GM21529 (cell line): ENCODE data around the gene SVIL.
A peak's percentile ranks its signal among the peaks of the same experiment; 100 is the strongest.
"Not testable (repeated sequence)": the region's sequence is repeated elsewhere in the genome, so short reads cannot be mapped to it uniquely, and the experiment has no call there.

ENCODE experiments used
- ATAC-seq: cut with Tn5 transposase; IDR thresholded peaks from one replicate; pipeline ENCODE4 v1.9.1; 2021; ENCODE audit not compliant: unreplicated experiment

SVIL gene

DNA sequence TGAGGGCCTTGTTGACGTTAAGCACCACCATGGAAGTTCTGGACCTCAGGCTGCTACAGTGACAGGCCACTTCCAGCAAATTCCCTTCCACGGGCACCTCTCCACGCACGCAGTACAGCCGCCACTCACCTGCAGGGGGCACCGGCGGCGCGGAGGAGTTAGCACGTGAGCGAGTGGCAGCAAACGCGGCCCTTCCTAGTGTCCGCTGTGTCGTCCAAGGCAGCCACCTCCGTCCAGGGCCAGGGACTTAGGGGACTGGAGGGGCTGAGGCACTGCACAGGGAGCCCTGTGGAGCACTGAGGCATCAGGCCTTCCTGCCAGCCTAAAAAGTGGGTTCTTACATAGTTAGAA is 164.4 kb downstream of the SVIL start:
- ATAC-seq, result no peak

DNA sequence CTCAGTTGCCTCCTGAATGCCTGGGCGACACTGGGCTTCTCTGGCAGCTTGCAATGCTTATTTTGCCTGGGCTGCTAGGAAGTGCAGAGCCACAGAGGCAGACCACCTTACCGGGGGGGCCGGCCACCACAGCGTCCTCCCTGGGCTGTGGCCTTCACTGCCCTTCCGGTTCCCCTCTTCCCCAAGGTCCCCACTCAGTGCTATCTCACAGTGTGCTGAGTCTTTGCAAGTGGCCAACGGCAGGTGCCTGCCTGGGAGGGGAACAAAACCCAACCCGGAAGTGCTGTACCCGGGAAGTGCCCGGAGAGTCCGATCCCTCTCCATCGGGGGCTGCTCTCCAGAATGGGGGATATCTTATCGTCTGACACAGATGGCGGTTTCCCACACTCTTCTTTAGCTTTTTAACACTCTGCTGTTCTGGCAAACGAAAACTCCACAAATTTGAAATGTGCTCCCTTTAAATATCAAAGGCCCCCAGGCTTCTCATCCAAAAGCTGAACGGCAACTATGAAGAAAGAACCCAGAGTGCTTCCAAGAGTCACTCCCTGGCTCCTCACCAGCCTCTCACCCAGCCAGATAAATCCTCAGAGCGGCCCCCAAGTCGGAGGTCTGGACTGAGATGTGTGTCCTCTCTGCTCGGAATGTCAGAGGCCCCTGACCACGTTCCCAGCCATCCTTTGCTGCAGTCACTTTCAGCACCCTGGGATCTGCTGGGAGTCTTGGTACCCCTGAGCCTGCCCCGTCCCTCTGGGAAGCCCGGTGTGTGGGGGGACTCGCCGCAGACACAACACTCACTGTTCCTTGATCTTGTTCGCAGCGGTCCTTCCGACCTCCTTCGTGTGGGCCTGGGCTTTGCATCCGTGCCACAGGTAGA is 165.1 kb downstream of the SVIL start:
- ATAC-seq, result no peak

DNA sequence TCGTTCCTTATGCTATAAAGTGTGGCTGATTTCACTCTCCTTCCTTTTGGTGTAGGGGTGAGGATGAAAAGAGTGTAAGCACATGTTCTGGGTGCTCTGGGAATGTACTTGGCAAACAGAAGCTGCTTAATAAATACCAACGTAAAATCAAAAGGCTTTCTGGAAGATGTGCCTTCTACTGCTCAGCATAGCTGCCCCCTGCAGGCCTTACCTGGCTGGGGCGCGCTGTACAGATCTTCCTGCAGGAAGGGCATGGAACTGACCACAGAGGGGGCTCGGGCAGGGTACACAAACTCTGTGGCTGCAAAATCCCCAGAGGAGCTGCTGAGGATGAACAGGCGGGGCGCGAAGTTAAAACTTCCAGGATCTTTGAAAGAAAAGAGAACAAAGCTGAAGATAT is 169.4 kb downstream of the SVIL start:
- ATAC-seq, result no peak

DNA sequence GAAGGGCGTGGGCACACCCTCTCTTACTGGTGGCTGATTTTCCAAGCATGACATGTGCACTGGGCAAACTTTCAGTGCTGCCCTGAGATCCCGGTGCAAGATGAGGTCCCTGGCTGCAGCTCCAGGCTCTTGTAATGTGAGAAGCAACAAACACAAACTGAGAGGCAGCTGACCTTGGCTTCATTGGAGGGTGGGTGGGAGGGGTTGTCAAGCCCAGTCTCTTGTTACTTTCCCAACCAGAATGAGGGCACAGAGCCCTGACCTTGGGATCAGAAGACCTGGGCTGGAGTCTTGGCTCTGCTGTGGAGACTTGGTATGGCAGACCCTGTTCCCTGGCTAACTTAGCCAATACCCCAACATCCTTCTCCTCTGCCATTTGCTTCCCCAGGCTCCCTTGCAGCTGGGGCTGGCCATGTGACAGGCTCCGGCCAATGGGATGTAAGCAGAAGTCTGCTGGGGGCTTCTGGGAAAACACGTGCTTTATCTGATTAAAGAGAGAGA is 170.1 kb downstream of the SVIL start:
- not testable (repeated sequence) for ATAC-seq

DNA sequence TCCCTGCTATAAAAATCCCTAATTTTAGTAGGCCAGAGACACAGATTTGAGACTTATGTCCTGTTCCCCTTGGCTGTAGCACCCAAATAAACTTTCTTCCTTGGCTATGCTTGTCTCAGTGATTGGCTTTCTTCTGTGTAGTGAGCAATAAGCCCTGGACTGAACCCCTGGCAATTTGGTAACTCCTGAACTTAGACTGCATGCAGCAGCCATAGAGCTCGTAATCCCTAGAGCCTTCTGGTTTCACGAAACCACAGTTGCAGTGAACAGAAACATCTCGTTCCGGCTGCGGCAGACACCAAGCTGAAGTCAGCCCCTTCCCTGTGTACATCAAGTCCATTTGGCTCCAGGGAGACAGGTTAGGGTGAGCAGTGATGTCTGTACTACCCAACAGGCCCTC is 173.7 kb downstream of the SVIL start:
- ATAC-seq, result no peak

DNA sequence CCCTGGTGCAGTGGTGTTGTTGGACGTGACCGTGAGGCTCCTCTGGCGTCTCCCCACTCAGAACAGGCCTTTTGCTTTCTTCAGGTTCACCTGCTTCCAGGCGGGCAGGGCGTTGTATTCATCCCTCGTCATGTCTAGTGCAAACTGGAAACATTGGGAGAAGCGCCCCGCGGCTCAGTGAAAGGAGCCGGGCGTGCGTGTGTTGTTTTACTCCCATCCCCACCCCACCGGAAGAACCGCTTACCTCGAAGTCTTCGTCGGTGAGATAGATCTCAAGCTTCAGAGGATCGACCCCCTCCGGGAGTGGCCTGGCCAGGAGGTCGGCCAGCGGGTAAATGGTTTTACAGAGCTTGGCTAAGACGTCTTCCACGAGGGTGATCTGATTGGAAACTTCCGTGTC is 176.6 kb downstream of the SVIL start:
- ATAC-seq, result not testable (repeated sequence)

DNA sequence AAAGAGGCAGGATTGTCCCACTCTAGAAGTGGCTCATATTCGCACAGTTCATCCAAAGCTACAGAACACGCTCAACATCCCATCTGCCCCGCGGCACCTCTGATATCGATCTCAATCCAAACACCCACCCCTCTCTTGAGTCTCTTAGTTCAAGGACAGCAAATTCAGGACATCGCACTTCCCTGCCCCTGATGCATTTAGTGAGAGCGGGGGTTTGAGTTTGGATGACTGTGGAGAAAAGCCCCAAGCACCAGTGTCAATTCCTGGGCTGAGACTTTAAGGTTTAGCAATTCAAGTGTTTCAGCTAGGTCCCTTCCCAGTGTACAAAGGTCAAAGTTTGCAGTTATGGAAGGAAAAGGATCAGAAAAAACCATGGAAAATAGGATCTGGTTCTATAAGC is 179.7 kb downstream of the SVIL start:
- ATAC-seq, result no peak

DNA sequence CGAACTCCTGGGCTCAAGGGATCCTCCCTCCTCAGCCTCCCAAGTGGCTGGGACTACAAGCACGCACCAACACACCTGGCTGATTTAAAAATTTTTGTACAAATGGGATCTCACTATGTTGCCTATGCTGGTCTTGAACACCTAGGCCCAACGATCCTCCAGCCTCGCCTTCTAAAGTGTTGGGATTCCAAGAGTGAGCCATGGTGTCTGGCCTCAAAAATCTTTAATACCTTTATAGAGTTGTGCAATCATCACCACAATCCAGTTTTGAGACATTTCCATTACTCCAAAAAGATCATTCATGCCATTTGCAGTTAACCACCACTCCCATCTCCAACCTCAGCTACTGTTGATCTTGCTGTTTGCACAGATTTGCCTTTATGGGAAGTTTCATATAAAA is 180.5 kb downstream of the SVIL start:
- ATAC-seq, result no peak

DNA sequence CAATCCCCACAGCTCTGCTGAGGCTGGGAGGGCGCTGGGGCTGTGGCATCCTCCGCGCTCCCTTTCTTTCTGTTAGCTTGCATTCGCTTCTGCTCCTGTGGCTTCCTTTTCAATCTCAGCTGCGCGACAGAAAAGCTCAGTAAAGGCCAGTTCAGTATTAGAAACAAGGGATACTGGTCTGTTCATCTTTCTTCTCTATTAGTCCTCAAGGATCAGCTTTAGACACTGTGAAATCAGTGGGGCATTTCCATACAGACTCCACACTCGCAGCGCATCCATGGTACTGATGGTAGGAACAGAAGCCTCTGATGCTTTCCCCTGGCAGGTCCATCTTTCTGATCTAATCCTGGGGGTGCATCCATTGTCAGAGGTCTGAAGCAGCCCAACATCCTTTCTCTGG is 182.2 kb downstream of the SVIL start:
- no peak for ATAC-seq

DNA sequence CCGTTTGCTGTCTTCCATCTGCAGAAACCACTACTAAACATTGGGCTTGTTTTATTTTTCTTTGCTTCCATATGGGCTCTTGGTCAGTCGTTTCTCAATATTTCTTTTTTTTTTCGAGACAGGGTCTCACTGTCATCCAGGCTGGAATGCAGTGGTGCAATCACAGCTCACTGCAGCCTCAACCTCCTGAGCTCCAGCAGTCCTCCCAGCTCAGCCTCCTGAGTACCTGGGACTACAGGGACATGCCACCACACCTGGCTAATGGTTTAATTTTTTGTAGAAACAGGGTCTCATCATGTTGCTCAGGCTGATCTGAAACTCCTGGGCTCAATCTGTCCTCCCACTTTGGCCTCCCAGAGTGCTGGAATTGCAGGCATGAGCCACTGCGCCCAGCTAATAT is 182.8 kb downstream of the SVIL start:
- ATAC-seq, result no peak

DNA sequence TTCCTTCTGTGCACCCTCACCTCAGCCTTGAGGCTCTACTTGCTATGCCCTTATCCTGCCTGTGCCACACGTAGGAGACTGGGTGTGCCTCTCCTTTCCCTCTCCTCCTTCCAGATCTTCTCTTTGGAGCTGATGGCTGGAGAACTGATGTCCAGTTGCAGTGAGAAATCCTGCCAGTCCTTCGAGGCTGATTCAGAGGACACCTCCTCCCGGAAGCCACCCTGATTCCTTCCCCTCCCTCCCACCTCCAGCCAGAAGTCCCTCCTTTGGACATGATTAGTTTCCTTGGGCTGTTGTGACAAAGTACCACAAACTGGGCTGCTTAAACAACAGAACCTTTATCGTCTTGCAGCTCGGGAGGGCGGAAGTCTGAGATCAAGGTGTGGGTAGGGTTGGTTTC is 184.4 kb downstream of the SVIL start:
- no peak for ATAC-seq

DNA sequence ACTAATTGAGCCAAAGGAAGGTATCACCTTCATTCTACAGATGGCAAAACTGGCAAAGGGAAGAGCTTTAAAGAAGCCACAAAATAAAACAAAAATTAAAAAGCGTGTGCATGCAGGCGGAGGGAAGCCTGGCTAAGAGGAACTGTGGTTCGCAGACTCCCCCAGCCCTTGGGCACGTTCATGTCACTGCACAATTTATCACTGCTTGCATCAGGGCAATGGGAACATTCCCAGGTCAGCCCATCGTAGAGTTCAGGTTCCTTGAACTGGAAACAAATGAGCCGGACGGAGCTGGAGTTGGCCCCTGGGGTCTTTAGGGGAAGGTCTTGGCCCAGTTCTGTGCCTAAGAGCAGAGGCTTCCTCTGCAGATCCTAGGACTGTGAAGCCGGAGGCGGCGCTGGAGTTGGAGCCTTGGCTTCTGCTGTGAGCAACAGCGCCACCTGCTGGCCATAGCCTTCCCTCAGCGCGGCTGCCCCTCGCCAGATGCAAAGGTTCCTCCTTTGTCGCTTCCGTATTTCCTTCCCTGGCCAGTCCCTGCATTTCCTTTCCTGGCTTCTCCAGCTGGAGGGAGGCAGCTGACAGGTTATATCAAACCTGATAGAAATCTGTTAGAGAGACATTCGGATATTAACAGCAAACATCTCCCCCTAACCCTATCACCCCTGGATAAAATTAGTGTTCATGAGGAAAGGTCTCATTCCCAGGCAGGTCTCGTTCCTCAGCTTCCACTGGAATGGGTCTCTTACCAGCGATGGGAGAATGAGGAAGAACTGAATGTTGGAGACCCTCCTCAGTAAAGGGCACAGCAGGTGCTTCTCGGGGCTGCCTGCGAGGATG is 185.8 kb downstream of the SVIL start:
- peak; percentile 93 for ATAC-seq

DNA sequence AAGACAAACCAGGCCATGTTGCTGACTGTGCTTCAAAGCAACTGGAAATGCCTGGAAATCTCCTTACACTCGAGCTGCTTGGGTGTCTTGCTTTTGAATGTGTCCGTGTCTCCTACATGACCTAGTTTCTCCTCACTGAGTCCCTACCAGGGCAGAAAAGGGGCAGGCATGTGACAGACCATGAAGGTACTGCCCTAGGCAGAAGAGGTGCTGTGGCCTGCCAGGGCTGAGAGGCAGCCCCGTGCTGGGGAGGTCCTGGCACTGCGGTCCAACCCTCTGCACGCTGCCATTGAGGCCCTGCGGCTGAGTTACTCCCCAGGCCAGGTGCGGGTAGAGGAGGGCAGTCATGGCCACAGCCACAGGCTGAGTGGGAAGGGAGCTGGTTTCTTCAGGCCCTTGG is 186.6 kb downstream of the SVIL start:
- no peak for ATAC-seq

DNA sequence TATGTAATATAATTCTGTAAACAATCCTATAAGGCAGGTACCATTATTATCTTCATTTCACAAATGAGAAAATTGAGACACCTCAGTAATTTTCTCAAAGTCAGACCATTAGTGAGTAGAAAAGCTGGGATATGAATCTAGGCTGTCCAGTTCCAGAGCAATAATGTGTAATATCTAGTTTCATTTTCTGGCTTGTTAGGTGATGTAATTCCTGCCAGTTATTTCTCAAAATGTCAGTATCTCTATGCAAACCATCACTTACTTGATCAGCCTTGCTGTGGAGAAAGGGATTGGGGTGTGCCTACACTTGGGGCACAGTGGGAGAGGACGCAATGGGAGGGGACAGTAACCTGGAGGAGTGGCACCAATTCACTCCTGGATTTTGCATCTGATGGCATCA is 188.4 kb downstream of the SVIL start:
- no peak for ATAC-seq

DNA sequence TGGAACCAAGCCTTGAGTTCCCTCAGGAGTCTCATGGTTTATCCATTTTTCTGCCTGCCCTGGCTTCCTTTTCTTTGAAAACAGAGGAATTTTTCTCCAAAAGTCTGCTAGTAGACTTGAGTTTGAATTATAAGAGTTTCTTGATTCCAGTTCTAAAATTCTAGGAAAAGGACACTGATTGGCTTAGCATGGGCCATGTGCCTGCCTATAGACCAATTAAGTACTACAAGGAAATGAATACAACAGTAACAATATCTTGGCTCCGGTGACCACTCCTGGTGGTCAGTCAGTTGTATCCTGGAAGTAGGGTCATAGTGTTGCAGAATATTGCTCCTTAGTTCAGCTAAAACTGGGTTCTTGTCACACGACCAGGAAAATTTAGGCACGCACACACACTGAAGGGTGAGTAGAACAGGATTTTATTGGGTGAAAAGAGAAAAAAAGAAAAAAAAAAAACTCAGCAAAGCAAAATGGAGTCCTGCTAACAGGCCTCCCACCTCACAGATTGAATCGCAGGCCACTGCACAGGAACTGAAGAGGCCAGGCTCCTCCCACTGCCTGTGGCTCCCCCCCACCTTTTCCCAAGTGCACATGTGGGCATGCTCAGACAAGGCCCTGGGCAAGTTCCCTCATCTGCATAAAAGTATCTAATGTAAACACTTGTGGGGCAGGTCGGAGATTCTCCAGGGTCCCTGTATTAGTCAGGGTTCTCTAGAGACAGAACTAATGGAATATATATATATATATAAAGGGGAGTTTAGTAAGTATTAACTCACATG is 190.8 kb downstream of the SVIL start:
- ATAC-seq, result no peak

DNA sequence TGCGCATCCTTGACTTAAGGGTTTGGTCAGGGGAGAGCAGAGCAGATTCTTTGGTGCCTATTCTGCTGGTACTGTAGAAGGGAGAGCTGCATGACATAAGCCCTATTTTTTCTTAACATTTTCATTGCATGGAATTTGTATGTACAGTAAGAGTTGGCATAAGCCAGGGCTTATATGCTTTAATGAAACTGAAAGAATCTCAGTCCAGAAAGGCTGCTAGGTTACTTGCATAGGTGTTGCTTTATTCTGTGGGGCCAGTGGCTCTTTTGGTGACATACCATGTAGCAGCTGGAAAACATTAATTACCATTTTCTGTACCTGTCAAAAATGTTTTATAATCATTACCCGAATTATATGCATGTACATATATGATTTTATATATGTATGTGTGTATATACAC is 193.8 kb downstream of the SVIL start:
- no peak for ATAC-seq

DNA sequence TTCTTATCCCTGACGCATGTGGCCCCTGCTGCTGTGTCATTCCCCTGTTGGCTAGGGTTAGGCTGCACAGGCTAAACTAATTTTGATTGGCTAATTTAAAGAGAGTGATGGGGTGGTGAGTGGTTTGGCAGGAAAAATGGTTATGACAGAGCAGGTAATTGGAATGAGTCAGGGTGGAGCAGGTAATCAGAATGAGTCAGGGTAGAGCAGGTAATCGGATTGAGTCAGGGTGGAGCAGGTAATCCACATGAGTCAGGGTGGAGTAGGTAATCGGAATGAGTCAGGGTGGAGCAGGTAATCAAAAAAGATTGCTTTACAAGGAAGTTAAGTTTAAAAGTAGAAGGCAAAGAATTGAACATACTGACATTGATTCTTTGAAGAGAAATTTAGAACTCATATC is 195.8 kb downstream of the SVIL start:
- not testable (repeated sequence) for ATAC-seq

DNA sequence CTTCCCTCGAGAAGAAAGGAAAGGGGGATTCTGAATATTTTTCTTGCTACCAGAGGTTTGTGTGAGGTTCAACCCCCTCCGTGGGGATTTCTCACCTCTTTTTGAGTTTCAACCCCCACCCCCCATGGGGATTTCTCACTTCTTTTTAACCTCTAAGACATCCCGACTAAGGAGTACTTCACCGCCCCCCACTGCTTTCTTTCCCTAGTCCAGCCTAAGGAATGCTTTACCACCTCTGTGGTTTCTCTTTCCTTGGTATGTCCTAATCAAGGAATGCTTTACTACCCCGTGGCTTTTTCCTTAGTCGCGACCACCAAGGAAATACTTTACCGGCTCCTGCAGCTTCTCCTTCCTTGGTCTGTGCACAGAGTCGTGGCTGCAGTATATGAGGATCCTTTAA is 196.5 kb downstream of the SVIL start:
- ATAC-seq, result no peak

DNA sequence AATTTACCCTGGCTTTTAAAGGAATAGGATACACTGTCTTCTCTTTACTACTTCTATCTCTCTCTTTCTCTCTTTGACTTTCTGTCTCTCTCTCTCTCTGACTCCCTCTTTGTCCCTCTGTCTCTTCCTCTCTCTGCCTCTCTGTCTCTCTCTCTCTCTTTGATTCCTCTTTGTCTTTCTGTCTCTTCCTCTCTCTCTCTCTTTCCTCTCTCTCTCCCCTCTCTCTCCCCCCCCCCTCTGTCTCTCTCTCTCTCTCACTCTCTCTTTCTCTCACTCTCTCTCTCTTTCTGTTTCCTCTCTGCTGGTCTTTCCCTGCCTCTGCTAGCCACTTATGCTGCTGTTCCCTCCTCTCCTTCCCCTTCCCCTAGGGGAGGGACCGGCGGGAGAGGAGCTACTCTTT is 196.9 kb downstream of the SVIL start:
- ATAC-seq, result no peak

DNA sequence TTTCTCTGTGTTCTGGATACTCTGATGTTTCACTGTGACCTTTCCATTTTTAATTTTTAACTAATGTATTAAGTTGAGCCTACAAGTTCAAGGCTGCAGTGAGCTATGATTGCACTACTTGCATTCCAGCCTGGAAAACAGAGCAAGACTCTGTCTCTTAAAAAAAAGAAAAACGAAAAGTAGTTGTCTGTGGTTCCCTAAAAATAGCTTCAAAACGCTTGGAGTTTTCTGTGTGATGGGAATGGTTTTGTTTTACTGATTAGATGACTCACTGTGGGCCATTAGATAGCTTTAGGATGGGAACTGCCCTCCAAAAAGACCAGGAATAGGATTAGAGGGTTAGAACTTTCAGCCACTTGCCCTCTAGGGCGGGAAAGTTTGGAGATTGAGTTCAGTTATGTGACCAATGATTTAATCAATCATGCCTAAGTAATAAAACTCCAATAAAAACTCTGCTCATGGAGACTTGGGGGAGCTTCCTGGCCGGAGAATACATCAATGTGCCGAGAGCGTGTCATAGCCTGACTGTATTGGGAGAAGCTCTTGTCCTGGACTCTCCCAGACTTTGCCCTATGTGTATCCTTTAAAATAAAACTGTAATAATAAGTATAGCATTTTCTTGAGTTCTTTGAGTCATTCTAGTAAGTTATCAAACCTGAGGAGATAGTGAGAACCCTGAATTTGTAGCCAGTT is 198.8 kb downstream of the SVIL start:
- no peak for ATAC-seq

DNA sequence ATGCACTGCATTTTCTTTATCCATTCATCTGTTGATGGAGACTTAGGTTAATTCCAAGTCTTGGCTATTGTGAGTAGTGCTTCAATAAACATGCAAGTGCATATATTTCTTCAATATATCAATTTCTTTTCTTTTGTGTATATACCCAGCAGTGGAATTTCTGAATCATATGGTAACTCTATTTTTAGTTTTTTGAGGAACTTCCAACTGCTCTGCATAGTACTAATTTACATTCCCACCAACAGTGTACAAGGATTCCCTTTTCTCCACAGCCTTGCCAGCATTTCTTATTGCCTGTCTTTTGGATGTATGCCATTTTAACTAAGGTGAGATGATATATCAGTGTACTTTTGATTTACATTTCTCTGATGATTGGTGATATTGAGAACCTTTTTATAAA is 200.7 kb downstream of the SVIL start:
- ATAC-seq, result no peak
